22Rv1 (cell line): ENCODE results near the gene LBHD2.

Experiments used
- ZFX ChIP-seq: fragments of 450-650 bp; IDR thresholded peaks from 2 replicates; pipeline ENCODE4 v1.6.1; 2017; ENCODE audit warnings: antibody characterized with exemption, borderline replicate concordance
- TF ChIP-seq, protein P1 (sequence below): fragments of 450-650 bp; IDR thresholded peaks from 2 replicates; pipeline ENCODE4 v1.5.1; 2017; ENCODE audit warnings: mild to moderate bottlenecking

DNA sequence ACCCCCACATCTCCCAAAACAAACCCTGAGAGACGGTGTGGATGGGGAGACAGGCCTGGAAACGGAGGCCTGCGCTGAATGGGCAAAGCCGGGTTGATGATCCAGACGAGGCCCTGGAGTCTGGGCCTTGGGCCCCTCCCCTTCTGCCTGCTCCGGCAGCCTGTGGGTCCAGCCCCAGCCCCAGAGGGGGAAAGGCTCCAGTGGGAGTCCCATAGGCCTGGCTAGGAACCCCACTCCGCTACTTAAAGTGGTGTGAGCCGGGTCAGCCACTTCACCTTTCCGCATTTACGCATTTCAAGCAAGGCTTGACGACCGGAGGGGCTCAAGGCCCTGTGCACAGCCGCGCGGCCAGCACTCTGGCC, 38.6 kb downstream of the LBHD2 start:
- TF ChIP-seq, protein P1, sequence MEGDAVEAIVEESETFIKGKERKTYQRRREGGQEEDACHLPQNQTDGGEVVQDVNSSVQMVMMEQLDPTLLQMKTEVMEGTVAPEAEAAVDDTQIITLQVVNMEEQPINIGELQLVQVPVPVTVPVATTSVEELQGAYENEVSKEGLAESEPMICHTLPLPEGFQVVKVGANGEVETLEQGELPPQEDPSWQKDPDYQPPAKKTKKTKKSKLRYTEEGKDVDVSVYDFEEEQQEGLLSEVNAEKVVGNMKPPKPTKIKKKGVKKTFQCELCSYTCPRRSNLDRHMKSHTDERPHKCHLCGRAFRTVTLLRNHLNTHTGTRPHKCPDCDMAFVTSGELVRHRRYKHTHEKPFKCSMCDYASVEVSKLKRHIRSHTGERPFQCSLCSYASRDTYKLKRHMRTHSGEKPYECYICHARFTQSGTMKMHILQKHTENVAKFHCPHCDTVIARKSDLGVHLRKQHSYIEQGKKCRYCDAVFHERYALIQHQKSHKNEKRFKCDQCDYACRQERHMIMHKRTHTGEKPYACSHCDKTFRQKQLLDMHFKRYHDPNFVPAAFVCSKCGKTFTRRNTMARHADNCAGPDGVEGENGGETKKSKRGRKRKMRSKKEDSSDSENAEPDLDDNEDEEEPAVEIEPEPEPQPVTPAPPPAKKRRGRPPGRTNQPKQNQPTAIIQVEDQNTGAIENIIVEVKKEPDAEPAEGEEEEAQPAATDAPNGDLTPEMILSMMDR = no peak
- TF ChIP-seq ZFX = no peak
